Measurements from ENCODE around the gene C4orf54. TPM values are rescaled to one million over a fixed set of nuclear protein-coding genes. Genes with fewer than 3 reads are reported as not detected.

C4orf54 gene
- total RNA-seq, 1 experiment from 2014 or later = 0.04 TPM

- Histone ChIP-seq H3K9me2 (replicated peaks; ENCODE audit: low read length) (no peaks in the 10 kb centered on the region), H4K20me1 (ENCODE audit: low read length) (no peaks in the 10 kb centered on the region), H2AFZ (ENCODE audit: low read length) (no peak overlapping the region), H3K79me2 (ENCODE audit: low read length) (no peaks in the 10 kb centered on the region), H3K4me3 (ENCODE audit: low read length) (no peak overlapping the region), H3K36me3 (ENCODE audit: low read depth, low read length) (no peaks in the 10 kb centered on the region), H3K27me3 (ENCODE audit: low read length) (no peaks in the 10 kb centered on the region), H3K27ac (ENCODE audit: low read length) (no peak overlapping the region), H3K4me2 (ENCODE audit: low read length) (no peak overlapping the region), H3K9me3 (ENCODE audit: low read length) (no peaks in the 10 kb centered on the region), H3K9ac (ENCODE audit: low read length) (no peak overlapping the region), H3F3A (ENCODE audit: low read length, unreplicated experiment) (no peaks in the 10 kb centered on the region), H3K4me1 (ENCODE audit: insufficient read depth, low read length) (no peaks in the 10 kb centered on the region)
- ChIA-PET POLR2A (ENCODE audit: unreplicated experiment) (no interaction called here), CTCF (interaction anchor here (0.5 kb wide), 1 partner anchor 11 kb away, joined by 9 read pairs; no protein-coding TSS in a partner anchor)
- TF ChIP-seq CTCF (conservative IDR thresholded peaks at IDR 0.05; ENCODE audit: low read depth, low read length) (no peak), EZH2phosphoT487 (IDR thresholded peaks at IDR 0.05; ENCODE audit: borderline replicate concordance, low read length) (no peak), EZH2 (IDR thresholded peaks at IDR 0.05; ENCODE audit: low read length, unreplicated experiment) (no peak)
- intact Hi-C loops (cut with micrococcal nuclease) = no loop called here
- no TSS peak for BruUV-seq (replicated peaks)
- DNase-seq (no peak), ATAC-seq (no peak)
Observed at GRCh38 chr4:99649208-99649607, 8.4 kb downstream of the C4orf54 start.

DNA sequence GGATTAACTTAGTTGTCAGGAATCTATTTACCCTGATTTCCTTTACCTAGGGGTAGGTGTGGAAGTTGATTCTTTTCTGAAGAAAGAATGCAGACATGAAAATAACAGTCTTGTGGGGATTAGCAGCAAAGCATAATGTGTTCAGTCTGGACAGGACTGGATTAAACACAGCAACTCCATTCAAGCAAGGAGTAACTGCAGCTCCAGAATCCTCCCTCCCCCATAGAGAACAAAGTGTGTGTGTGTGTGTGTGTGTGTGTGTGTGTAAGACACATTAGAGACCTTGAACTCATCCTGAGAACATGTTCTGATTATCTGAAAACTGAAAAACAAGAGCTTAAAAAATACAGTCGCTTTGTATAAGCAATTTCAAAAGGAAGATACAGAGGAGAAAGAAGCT lies 9.3 kb downstream of the C4orf54 start:
- Histone ChIP-seq H3K36me3 (ENCODE audit: low read depth, low read length) (no peaks in the 10 kb centered on the region), H3K4me1 (ENCODE audit: insufficient read depth, low read length) (no peaks in the 10 kb centered on the region), H3K9me3 (ENCODE audit: low read length) (no peaks in the 10 kb centered on the region), H3K9me2 (replicated peaks; ENCODE audit: low read length) (no peaks in the 10 kb centered on the region), H4K20me1 (ENCODE audit: low read length) (no peaks in the 10 kb centered on the region), H2AFZ (ENCODE audit: low read length) (no peak overlapping the region), H3F3A (ENCODE audit: low read length, unreplicated experiment) (no peaks in the 10 kb centered on the region), H3K27me3 (ENCODE audit: low read length) (no peaks in the 10 kb centered on the region), H3K79me2 (ENCODE audit: low read length) (no peaks in the 10 kb centered on the region), H3K4me3 (ENCODE audit: low read length) (no peak overlapping the region), H3K27ac (ENCODE audit: low read length) (no peak overlapping the region), H3K4me2 (ENCODE audit: low read length) (no peak overlapping the region), H3K9ac (ENCODE audit: low read length) (no peak overlapping the region)
- ChIA-PET CTCF (no interaction called here), POLR2A (ENCODE audit: unreplicated experiment) (interaction anchor here (0.6 kb wide), 1 partner anchor 81 kb away, joined by 4 read pairs; no protein-coding TSS in a partner anchor)
- intact Hi-C loops (cut with micrococcal nuclease) = no loop called here
- no TSS peak for BruUV-seq (replicated peaks)
- no peak for TF ChIP-seq CTCF (conservative IDR thresholded peaks at IDR 0.05; ENCODE audit: low read depth, low read length)
- TF ChIP-seq EZH2phosphoT487 (IDR thresholded peaks at IDR 0.05; ENCODE audit: borderline replicate concordance, low read length) = no peak
- no peak for TF ChIP-seq EZH2 (IDR thresholded peaks at IDR 0.05; ENCODE audit: low read length, unreplicated experiment)
- DNase-seq (no peak), ATAC-seq (no peak)

DNA sequence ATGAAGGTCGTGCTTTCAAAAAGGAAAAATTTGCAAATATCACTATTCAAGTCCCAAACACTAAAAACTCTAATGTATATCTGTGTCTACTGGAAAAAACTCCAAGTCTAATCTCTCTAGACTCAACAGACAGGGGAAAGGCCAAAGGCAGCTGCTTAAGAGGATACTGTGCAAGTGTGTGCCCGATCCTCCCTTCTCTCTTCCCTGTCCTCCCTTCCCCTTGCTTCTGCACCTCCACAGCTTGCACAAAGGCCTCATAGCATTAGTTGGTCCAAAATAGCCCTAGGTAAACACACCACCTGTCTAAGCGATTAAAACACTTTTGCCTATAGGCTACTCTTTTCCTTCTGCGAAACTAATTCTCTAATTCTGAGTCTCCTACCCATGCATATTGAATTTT lies 10.6 kb downstream of the C4orf54 start:
- Histone ChIP-seq H3K4me2 (ENCODE audit: low read length) (no peak overlapping the region), H3K9ac (ENCODE audit: low read length) (no peak overlapping the region), H3K36me3 (ENCODE audit: low read depth, low read length) (no peaks in the 10 kb centered on the region), H3K27ac (ENCODE audit: low read length) (no peak overlapping the region), H3K27me3 (ENCODE audit: low read length) (no peaks in the 10 kb centered on the region), H3K4me3 (ENCODE audit: low read length) (no peak overlapping the region), H3K9me3 (ENCODE audit: low read length) (no peaks in the 10 kb centered on the region), H2AFZ (ENCODE audit: low read length) (no peak overlapping the region), H4K20me1 (ENCODE audit: low read length) (no peaks in the 10 kb centered on the region), H3K9me2 (replicated peaks; ENCODE audit: low read length) (no peaks in the 10 kb centered on the region), H3K79me2 (ENCODE audit: low read length) (no peaks in the 10 kb centered on the region), H3K4me1 (ENCODE audit: insufficient read depth, low read length) (no peaks in the 10 kb centered on the region), H3F3A (ENCODE audit: low read length, unreplicated experiment) (no peaks in the 10 kb centered on the region)
- ATAC-seq (no peak), DNase-seq (no peak)
- ChIA-PET CTCF (no interaction called here), POLR2A (ENCODE audit: unreplicated experiment) (no interaction called here)
- no peak for TF ChIP-seq CTCF (conservative IDR thresholded peaks at IDR 0.05; ENCODE audit: low read depth, low read length)
- TF ChIP-seq EZH2 (IDR thresholded peaks at IDR 0.05; ENCODE audit: low read length, unreplicated experiment) = no peak
- no peak for TF ChIP-seq EZH2phosphoT487 (IDR thresholded peaks at IDR 0.05; ENCODE audit: borderline replicate concordance, low read length)
- BruUV-seq (replicated peaks) = no TSS peak
- intact Hi-C loops (cut with micrococcal nuclease) = no loop called here
